Stimulated activated CD4-positive, alpha-beta T cell treated with anti-CD3 and anti-CD28 coated beads, Interleukin-1b, Interleukin-23, amount 100 ng/mL, for 24 hours (primary cell): ENCODE results near the gene TMEFF2.

ENCODE experiments used
- DNase-seq, 4 experiments: peaks; one replicate each; pipeline ENCODE4 v3.0.0-alpha.2; 2020; ENCODE audit warnings: low read depth in 4 of 4, low spot score in 1 of 4

TMEFF2 gene

DNA sequence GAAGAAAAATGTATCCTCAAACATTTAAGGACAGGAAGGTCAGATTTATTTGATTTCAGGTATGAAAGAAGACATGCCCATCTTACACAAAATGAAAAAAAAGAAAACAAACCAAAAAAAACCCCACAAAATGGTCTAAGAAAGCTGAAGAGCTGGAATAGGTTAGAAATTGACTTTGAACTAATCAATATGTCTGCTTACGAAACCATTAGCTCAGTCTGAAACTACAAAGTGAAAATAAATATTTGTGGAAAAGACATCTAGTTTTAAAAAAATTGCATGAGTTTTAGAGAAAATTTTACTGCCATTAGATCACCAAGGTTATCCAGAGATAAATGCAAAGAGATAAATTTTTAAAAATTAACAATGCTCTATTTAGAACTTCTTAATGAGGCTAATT lies 125.3 kb downstream of the TMEFF2 start:
- no peak for DNase-seq

DNA sequence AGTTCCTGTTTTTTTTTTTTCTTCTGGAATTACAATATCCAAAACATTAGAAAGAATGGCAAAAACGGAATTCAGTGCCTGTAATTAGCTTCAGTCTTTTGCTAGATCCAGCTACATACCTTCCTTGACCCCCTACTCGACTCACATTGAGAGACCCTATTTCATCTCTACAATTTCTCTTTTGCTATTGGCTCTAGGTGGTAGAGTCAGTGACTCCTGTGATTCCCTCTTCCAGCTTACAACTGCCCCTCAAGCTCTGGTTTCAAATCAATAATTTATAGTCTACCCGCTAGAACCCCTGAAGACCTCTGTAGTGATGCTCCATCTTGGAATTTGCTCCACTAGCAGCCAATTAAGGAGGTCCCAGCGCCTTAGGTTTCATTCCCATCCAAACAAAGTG lies 125.8 kb downstream of the TMEFF2 start:
- no peak for DNase-seq

DNA sequence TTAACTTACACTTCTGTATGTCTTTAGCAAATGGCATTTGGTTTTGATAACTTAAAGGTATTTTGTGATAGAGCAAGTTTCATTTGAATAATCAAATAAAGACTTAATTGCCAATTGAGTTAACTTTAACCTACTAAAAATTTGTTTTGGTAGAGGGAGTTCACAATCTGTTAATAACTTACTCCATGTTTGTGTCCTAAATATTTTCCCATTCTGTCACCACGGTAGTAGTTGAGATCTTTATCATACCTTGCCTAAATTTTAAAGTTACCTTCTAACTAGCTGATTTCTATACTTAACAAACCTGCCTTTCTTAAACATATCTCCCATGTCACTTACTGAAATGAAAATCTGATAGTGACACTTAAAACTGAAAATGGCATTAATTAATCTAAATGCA lies 127.1 kb downstream of the TMEFF2 start:
- DNase-seq: no peak

DNA sequence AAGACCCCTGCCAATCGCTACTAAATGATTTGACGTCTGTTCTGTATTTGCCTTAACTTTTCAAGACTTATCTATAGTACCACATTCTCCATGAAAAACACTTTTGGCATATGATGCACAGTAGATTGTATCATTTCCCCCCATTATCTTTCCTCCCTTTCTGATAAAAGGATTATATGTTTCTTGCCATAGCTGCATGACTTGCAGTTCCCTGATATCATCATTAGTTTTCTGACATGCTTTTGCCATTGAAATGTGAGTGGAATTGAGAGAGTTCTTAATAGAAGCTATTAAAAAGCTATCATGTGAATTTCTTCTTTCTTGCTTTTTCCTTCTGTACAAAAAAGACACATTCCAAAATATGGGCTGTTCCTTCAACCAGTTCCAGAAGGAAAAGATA lies 130.3 kb downstream of the TMEFF2 start:
- no peak for DNase-seq

DNA sequence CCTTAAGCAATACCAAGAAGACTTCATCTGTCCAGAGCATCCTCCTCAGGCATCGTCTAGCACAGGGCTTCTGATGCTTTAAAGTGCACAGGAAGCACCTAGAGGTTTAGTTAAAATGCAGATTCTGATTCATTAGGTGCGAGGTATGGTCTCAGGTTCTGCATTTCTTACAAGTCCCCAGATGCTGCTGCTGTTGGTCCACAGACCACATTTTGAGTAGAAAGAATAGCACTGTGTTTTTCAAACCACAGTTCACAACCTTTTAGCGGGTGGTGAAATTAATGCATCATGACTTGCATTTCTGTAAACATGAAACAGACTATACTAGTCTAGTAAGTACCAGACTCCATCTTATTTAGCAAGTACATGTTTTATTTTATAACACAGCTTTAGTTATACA lies 134.6 kb downstream of the TMEFF2 start:
- DNase-seq: no peak

DNA sequence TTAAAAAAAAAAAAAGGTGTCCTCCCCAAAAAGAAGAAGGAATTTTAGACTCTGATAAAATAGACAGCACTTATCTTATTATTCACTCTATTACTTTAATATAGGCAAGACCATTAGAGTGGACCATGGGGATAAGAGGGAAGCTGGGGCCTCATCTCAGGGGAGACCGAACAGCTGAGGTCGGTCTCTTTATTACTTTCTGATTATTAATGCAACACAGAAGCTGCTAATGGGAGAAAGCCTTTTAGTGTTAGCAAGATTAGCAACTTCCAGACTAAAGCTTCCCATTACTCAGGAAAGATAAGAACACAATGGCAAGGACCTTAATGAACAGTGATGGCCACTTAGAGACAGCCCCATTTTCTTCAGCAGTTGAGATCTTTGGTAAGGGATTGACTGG lies 135.5 kb downstream of the TMEFF2 start:
- DNase-seq: no peak

DNA sequence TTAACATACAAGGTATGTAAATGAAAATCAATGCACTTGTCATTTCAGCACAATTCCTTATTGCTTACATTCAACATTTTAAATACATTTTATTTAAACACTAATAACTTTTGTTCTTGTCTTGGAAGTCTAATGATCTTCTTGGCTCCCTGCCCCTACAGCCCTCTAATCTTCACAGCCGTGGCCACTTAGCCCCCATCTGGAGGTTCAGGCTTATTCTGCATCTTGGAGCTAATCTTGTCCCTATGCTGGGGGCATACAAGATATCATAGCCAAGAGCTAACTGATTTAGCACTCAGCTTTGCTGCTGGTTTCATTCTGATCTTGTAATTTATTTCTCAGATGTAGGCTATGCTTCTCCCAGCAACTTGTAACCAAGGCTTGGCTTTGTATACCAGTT lies 140.8 kb downstream of the TMEFF2 start:
- DNase-seq: no peak

DNA sequence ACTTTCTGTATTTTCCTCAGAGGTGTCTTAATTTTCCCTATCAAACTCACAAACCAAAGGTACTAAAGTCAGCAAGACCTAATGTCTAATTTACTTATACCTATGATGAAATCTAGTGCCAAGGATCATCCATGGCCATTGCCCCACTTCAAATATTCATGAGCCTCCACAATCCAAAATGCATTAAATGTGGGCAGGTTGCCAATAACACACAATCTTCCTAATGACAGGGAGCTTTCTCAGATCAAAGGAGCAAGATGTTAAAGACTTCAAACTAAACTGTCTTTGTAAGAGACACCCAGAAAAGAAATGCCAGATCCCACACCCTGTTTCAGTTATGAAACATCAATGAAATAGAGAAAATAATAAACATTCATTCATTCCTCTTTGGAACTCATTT lies 143.2 kb downstream of the TMEFF2 start:
- DNase-seq: no peak

DNA sequence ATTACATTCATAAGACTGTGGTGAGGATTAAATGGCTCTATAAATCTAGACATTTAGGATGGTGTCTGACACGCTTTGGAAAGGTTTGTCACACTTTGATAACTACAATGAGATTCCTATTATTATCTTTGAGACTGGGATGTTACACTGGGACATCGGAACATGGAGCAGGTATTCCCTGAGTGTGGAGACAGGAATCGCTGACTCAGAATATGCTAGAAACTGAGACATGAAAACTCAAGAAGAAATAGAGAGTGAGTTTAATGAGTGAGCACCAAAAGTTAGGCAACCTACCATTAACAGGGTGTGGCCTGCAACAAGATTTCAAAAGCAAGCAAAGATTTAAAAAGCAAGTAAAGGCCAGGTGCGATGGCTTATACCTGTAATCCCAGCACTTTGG lies 145.4 kb downstream of the TMEFF2 start:
- no peak for DNase-seq

DNA sequence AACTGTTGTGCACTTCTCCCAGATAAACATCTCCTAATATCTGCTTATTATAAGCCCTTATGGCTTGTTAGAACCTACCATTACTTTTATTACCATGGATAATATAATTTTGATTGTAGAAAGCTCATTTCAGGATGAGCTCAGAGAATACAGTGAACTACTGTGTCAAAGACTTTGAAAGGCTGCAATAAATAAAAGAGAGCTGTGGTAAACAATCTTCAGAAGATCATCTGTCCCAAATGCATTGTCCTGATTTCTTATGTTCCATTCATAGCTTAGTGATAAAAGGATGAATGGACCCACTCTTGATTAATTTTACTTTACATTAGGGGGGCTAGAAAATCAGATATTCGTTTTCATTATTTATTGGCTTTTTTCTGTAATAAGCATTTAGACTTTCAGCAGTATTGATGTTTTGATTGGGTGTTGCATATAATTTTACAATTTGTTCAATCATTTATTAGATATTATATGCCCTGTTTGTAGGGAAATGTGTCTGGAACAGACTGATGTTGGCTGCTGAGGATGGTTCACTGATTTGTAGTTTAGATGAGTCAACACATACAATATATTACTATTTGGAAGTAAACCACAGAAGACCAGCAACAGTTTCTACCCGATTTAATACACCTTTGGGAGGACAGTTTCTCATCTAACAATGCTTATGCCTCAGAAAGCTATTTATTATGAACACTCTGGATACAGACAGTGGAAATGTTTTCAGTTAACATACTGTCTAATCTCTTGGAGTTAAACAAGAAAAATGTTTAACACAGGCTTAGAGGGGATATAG lies 147.2 kb downstream of the TMEFF2 start:
- DNase-seq: no peak

DNA sequence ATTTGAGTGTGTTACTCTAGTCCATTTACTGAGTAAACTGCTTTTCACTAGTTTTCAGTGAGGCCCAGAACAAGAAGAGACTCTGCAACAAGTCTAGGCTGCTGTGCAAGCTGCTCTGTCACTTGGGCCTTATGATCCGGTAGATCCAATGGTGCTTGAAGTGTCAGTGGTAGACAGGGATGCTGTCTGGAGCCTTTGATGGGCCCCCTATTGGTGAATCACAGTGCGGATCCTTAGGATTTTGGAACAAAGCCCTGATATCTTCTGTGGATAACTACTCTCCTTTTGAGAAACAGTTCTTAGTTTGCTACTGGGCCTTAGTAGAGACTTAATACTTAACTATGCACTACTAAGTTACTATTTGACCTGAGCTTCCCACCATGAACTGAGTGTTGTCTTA lies 150.2 kb downstream of the TMEFF2 start:
- no peak for DNase-seq

DNA sequence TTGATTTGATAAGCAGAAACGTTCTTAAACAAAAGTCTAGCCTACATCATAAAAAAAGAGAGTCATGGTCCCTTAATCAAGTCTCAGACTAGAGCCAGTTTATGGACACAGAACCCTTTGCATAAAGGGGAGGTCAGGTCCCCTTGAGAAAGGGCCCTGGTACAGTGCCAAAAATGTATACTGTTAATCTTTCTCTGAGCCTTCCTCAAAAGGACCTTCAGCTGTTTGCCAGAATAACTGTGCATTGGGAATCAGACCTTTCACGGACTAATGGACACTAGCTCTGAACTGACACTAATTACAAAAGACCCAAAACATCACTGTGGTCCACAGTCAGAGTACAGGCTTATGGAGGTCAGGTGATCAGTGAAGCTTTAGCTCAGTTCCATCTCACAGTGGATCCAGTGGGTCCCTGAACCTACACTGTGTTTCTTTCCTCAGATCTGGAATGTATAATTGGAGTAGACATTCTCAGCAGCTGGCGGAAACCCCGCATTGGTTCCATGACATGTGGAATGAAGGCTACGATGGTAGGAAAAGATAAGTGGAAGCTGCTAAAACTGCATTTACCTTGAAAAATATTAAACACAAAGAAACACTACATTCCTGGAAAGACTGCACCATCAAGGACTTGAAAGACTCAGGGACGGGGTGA lies 151.4 kb downstream of the TMEFF2 start:
- no peak for DNase-seq

DNA sequence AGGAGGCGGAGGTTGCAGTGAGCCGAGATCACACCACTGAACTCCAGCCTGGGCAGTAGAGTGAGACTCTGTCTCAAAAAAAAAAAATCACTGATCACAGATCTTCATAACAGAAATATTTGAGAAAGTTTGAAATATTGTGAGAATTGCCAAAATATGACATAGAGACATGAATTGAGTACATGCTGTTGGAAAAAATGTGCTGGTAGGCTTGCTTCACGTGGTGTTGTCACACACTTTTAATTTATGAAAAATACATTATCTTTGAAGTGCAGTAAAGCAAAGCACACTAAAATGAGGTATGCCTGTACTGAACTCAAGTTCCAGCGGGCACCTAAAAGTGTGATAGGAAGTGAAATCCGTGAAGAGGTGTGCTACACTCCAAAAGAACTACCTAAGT lies 152.6 kb downstream of the TMEFF2 start:
- no peak for DNase-seq

DNA sequence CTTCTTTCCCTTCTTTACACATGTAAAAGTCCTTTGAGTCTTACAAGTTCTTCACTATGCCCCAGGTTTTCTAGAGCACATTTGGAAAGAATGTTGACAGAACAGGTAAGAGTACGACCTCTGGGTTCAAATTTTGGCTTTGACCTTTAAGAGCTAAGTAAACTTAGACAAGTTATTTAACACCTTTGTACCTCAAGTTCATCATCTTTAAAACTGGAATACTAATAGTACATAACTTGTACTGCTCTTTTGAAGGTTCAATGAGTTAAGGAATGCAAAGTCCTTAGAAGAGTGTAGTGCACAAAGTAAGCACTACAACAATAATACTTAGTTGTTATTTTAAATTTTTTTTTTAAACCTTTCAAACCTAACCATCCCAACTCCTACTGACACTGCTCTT lies 156.6 kb downstream of the TMEFF2 start:
- DNase-seq: no peak

DNA sequence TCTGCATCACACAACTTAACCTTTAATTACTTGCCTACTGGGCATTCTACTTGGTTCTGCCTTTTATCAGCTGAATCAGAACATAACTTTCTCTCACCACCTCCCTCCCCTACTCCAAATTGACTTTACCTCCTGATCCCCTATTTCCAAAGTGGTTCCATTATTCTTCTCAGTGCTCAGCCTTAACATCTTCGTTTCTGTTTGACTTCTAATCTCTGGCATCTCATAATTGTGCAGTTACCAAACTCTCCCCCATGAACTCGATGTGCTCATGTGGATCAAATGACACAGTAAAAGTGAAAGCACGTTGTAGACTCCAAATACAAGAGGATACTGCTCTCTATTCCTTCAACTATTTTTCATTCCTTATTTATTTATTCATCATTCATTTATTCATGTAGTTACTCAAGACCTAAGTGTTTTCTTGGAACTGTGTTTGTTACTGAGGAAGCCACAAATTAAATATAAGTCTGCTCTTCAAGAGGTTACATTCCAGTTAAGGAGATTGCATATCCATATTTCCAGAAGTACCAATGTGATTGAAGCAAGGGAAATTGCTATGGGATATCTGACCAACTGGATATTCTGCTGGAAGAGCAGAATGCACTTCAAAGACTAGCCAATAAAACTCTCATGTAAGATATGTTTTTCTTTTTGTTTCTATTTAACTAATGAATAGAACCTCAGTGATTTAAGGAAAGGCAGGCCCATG lies 158.8 kb downstream of the TMEFF2 start:
- DNase-seq: no peak

DNA sequence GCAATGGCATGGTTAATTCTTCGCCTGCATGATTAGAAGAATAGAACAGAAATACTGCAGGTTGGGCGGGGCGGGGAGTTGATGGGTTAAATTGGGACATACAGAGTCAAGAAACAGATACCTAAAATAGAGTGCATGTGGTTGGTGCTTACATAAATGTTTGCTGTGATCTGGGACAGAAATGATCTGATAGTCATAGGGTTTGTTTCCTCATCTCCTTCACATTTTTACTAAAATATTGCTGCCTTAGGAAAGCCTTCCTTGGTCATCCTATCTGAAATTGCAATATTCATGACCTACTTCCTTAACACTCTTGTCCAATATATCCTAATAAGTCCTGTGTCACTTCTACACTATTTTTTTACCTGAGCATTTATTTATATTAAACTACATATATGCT lies 163.9 kb downstream of the TMEFF2 start:
- no peak for DNase-seq

DNA sequence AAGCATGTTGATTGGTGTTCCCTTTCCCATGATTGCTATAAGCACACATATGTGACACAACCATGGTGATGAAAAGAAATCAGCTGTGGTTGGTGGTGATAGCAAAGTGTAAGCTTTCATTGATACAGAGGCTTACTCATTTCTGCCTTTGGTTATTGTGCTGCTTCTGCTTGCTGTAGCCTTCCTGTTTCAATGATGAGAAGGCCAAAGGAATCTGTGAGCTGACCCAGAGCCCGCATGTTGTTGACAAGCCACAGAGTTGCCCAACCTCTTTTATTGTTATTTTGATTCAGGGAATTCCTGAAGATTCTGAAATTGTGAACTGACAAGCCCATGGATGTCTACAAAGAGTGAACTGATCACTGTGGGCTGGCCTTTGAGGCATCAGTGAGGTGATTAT lies 164.4 kb downstream of the TMEFF2 start:
- no peak for DNase-seq

DNA sequence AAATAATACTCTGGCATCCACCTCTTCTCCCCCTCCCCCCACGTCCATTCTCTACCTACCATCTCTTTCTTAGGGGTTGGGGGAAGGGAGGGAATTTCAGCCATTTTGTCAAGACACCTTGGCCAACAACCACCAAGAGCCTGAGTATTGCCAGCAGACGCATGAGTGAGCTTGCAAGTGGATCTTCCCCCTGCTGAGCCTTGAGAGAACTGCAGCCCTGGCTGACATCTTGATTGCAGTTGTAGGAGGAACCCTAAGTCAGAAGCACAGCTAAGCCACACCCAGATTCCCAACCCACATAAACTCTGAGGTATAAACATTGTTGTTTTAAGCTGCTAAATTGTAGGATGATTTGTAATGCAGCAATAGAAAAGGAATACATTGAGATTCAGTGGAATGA lies 165.6 kb downstream of the TMEFF2 start:
- DNase-seq: no peak

DNA sequence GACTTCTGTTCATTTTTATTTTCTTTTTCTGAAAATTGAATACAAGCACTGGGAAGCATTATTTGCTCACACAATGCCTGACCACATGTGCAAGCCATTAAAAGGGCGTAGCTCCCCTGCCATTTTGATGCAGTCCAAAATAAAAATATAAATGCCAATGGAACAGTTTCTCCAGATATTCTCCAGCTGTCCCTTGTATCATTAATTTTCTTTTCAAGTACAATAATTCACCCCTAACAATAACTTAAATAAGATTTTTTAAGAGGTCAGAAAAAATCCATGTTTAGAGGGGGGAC lies 168.0 kb downstream of the TMEFF2 start:
- no peak for DNase-seq

DNA sequence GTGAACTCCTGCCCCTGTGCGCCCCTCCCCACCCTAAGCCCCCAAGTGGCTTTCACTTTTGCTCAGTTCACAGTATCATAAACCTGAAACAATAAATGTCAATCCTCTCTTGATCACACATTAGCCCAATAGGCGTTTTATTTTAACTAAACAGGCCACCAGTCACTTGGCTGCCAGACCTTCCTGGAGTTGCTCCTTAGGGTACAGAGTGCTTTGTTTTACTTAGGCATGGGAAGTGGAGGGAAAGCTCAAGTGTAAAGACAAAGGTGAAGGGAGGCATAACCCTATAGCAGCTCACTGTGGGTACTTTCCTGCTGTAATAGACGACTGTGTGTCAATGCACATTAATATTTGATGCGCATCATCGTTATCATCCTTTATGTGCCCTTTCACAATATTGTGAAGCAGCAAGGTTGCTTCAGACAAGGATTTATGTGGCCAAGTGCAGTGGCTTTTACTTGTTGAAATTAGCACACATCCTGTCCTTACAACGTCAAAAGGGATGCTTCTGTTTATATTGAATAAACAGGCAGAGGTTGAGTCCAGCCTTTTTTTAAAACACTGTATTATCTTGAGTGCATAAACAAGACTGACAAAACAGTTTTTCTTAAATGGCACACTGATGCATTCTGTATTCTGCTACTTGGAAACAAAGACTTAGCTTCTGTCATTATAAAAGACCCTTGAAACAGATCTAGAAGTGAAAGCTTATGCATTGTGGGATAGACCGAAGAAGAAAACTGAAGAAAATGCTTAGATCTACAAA lies 168.5 kb downstream of the TMEFF2 start:
- no peak for DNase-seq

DNA sequence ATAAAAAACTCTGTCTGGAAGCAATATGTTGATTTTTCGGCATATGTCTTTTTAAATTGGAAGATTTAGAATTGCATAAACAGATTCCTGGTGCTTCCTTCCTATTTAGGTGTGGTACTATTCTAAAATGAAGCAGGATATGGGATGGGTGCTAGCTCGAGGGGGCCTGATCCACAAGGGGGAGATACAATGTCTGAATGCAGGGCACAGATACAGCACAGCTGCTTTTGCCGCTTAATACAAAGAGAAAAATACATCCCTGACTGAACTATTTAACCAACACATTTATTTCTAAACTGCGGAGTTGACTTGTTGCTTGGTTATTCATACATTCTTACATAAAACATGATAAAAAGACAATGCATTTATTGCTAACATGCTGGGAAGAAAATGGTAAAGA lies 169.1 kb downstream of the TMEFF2 start:
- no peak for DNase-seq

DNA sequence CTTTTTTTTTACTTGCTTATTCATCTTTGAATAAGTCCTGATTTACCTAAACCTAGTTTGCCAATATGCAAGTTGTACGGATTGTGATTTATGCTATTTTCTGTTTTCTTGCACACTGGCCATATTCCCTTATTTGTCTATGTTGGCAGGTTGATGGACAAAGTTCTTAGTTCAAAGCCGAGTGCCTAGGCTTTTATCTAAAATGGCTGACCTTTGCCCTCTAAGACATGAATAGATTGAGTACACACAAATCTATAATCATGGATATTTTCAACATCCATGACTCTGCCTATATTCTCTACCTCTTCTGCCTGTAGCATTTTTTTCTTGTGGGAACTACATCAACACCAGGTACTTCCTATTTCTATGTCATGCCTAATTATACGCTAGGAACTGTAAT lies 171.7 kb downstream of the TMEFF2 start:
- no peak for DNase-seq
